ENCODE data around the gene CYP4F22.
"Not testable (repeated sequence)": the region's sequence is repeated elsewhere in the genome, so short reads cannot be mapped to it uniquely, and the experiment has no call there.

Gene CYP4F22

DNA sequence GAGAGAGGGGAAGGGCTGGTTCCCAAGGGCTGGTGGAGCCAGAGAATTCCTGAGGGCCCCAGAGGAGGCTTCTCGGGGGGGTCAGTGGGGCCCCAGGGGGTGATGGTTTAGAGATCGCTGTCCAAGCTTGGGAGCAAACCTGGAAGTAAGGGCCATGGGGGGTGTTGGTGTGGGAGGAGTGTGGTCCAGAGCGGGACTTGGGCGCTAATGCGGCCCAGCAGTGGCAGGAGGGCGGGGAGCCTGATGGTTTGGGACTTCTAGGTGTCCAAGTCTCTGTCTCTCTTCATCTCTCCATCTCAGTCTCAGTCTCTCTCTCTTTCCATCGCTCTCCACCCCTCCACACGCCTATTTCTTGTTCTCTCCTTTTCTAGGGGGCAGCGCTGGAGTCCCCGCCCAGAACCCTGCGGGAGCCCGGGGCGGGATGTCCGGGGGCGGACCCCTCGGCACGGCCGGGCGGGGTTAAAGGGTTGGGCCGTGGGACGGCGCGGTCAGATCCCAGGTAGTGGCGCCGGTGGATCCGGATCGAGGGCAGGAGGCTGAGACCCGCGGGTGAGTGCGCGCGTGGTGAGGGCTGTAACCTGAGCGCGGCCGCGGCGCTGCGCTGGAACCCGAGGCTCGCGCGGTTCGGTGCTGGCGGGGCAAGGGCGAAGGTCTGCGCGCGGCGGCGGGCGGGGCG, at the start of gene CYP4F22:
TSS of gene CYP4F22 (plus strand) at position 491 of the 676 bp plus-strand sequence. CDS start 16,812 bp downstream, outside the sequence.
- no peak for DNase-seq (ENCODE audit: low spot score)

DNA sequence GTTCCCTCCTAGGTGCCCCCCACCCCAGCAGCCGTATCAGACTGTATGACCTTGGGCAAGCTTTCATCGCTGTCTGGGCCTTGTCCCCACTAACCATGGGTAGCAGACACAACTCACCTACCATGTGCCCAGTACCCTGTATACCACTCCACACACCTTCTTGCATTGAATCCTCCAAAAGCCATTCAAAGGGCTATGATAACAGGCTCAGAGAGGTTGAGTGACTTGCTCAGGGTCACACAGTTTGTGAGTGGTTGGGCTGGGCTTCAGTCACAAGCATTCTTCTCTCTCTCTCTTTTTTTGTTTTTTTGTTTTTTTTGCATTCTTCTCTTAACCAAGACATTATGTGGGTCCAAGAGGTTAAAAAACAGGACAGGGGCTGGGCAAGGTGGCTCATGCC, 46.6 kb upstream of the CYP4F22 start:
- DNase-seq (ENCODE audit: low spot score) = no peak

DNA sequence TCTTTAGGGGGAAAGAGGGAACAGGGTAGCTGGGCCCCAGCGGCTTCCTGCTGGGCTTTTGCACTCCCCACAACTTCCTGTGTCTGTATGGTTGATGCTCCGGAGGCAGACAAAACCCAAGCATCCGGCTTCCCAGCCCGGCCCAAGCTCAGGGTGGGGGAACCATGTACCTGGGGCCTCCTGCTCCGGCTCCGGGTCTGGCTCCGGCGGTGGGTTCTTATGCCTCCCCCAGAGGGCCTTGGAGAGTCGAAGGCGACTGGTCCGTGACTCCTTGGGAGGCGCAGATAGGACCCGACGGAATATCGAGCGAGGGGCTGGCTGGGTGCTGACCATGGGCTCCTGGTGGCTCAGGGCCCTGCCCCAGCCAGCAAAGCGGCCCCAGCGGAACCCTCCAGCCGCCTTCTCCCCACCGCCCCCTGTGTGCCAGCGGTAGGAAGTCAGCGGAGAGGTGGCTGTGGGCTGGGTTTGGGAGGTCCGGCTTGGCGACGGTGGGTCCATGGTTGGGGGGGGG, 44.4 kb upstream of the CYP4F22 start:
- DNase-seq (ENCODE audit: low spot score) = no peak

DNA sequence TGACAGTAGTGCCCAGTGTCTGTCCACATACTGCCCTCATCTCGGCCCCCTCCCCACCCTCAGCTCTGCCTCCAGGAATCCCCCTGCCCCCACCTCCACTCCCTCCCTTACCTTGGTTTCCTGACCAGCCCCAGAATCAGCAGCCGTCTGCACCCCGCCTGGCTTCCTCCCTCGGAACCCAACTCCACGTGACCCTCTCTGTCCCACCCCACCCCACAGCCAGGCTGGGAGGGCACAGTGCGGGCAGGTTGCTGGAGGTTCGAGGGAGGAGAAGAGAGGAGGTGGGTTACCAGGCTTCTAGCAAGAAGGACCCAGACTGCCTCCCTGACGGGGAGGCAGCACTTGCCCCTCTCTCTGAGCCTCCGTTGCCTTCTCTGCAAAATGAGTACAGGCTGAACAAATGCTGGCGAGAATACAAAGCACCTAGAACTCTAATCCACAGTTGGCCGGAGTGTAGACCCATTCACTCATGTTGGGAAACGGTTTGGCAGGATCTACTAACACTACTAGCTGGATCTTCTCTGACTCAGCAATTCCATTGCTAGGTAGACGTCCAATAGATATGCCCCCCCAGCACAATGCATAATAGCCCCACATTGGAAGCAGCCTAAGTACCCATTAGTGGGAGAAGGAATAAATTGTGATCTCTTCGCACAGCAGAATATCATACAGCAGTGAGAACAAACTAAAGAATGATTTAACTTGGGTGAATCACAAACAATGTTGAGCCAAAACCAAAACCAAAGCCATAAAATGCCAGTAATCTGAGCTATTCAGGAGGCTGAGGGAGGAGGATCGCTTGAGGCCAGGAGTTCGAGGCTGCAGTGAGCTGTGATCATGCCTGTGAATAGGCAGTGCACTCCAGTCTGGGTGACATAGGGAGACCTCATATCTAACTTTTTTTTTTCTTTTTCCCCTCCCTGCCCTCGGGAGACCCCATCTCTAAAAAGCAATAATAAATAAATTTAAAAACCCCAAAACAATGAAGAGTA, 43.6 kb upstream of the CYP4F22 start, which contains the start of gene RASAL3:
TSS of gene RASAL3 (minus strand) at position 151 of the 992 bp plus-strand sequence. CDS start 186 bp downstream, outside the sequence.
- DNase-seq (ENCODE audit: low spot score) = no peak

DNA sequence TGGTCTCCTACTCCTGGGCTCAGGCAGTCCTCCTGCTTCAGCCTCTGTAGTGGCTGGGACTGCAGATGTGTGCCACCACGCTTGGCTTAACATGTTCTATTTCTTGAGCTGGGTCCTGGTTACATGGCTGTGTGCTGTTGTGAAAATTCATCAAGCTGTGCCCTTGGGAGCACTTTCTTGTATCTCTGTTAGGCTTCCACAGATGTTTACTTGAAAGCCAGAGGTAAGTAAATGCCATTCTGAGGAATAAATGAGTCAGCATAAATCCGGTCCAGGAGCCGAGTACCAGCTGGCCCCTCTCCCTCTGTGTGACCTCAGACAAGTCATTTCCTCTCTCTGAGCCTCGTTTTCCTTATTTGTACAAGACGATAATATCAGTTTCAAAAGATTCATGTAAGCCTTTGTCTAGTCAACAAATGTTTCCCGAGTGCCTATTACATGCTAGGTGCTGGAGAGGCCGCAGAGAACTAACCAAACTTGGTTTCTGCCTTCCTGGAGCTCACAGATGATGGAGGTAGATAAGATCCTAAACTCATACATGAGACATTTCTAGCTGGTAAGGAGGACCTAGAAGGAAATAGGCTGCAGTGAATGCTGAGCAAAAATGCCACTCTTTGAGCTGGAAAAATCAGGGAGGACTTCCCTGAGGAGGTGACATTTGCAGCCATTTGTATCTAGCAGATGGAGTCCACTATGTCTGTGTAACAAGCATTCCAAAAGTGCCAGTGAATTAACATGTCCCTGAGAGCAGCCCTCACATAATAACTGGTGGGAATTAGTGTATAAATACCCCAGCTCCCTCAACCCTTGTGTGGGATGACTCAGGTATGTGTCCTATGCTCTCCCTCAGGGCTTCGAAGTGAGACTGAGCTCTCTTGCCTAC, 41.2 kb upstream of the CYP4F22 start:
- no peak for DNase-seq (ENCODE audit: low spot score)

DNA sequence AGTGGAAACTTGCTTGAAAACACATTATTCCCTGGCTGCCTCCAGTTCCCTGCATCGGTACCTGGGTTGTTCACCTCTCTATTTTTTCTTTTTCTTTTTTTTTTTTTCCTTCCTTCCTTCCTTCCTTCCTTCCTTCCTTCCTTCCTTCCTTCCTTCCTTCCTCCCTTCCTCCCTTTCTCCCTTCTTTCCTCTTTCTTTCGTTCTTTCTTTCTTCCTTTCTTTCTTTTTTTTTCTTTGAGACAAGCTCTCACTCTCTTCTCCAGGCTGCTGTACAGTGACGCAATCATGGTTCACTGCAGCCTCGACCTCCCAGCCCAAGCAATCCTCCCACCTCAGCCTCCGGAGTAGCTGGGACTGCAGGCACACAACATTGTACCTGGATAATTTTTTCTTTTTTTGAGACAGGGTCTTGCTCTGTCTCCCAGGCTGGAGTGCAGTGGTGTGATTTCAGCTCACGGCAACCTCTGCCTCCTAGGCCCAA, 40.6 kb upstream of the CYP4F22 start:
- no peak for DNase-seq (ENCODE audit: low spot score)

DNA sequence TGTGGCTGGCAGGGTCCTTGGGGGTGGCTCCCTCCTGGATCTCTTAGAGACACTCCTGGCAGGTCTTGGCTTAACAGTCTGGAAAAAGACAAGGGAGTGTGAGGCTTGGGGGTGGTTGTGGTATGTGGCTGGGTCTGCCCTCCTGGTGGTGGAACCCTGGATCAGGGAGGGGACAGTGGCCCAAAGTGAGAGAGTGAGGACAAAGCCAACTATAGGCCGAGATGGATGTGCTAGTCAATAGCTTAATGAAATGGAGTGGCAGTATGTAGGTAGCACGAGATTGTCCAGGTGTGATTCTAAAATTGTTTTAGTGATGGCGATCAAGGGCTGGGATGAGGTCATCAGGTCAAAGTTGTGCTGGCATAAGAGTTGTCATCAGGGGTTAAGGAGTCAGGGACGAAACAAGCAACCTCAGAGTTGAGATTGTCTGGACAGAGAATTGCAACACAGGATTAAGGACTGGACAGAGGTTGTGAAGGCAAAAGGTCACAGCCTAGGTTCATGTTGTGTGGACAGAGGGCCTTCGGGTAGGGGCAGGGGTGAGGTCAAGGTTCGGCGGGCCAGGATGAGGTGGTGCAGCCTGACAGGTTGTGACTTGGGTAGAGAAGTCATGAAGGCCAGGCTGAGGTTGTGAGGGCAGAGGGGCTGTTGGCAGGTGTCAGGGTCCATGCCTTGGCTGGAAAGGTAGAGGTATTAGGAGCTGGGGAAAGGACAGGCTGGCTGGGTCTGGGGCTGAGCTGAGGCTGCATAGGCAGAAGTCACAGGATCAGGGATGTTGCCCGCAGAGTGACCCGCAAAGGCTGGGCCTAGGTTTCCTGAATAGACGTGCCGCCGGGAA, 39.4 kb upstream of the CYP4F22 start:
- no peak for DNase-seq (ENCODE audit: low spot score)

DNA sequence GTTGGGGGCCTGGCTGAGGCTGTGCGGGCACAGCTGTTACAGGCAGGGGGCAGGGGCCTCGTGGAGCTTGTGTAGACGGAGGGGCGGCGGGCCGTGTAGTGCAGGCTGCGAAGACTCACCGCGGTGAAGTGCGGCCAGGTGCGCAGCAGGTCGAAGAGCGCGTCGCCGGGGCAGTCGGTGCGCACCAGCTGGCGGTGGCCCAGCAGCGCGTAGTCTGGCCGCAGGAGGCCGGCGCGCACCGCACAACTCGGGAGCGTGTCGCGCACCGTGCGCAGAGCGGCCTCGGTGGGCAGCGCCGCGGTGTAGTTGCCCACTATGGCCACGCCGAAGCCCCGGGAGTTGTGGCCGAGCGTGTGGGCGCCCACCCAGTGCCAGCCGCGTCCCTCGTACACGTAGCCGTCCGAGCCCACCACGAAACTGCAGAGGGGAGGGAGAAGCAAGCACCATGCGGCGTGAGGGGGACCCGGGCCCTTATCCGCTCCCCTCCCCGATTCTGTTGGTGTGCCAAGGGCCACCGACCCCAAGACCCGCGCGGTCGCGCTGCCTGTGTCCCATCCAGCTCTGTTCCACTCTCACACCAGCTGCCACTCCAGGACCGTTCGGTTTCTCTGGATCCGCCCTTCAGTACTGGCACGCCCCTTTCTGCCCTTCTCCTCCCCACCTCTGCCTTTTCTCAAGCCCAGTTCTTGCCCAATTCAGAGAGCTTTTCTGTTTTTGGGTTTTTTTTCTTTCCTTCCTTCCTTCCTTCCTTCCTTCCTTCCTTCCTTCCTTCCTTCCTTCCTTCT, 38.6 kb upstream of the CYP4F22 start:
- DNase-seq (ENCODE audit: low spot score) = no peak

DNA sequence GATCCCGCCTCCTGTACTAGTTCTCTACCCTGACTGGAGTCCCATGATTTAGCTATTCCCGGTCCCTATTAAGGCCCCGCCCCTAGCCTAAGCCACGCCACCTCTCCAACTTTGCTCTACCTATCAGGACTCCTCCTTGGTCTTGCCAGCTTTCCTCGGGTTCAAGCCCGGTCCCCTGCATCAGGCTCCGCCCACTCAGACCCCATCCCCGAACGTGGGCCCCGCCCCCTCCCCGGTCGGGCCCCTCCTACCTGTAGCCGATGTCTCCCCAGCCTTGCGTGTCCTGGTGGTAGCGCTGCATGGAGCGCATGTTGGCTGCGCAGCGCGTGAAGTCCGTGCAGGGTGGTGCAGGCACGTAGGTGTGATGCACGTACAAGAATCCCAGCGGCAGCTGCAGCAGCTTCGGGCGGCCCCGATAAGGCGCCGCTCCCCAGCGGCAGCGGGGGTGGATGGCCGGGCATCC, 36.7 kb upstream of the CYP4F22 start:
- DNase-seq (ENCODE audit: low spot score) = no peak

DNA sequence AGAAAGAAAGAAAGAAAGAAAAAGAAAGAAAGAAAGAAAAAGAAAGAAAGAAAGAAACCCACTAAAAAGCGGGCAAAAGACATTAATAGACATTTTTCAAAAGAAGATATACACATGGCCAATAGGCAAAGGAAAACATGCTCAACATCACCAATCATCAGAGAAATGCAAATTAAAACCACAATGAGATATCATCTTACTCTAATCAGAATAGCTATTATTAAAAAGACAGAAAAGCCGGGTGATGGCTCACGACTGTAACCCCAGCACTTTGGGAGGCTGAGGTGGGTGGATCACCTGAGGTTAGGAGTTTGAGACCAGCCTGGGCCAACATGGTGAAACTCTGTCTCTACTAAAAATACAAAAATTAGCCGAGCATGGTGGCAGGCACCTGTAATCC, 34.5 kb upstream of the CYP4F22 start:
- not testable (repeated sequence) for DNase-seq (ENCODE audit: low spot score)

DNA sequence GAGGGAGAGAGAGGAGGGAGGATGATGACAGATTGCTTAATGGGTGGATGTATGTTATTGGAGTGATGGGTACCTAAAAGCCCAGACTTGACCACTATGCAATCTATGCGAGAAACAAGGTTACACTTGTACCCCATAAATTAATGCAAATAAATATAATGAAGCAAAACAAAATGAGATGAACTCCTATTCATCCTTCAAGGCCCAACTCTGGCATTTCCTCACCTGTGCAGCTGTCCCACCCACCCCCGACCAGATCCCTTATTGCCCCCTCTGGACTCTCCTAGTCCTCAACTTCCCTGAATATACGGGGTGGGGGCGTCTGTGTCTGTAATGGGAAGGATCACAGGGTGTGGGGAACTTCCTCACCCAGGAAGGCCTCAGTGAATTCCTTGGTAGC, 33.2 kb upstream of the CYP4F22 start:
- no peak for DNase-seq (ENCODE audit: low spot score)

DNA sequence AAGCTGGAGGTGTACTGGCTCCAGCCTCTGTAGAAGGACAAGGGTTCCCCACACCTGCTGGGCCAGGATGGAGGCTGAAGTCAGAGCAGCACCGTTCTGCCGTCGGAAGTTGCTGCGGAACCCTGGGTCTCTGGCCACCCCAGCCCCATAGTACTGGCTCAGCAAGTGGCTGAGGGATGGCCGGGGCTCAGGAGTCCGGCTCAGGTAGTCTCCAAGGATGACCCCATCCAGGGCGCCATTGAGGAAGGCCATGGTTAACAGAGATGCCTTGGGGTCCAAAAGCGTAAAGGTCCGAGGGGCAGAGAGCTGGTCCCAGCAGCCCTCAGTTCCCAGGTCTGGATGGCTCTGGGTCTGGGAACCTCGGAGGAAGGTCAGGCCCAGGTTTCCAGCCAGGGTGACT, 32.7 kb upstream of the CYP4F22 start:
- no peak for DNase-seq (ENCODE audit: low spot score)

DNA sequence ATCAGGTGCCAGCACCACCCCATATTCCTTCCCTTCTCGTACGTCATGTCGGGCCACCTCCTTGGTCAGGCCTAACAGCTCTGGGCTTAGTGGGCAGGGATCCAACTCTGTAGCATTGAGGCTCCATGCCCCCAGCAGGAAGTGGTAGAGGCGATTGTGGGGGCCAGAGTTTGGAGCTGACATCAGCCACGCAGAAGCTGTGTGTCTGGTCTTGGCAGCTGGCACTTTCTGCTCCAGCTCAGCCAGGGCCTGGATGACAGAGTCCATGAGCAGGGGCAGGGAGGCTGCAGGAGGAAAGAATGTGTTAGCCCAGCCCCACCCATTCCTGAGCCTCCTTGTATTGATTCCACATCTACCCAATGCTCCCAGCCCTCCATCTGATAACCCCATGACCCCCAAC, 32.0 kb upstream of the CYP4F22 start:
- DNase-seq (ENCODE audit: low spot score) = no peak

DNA sequence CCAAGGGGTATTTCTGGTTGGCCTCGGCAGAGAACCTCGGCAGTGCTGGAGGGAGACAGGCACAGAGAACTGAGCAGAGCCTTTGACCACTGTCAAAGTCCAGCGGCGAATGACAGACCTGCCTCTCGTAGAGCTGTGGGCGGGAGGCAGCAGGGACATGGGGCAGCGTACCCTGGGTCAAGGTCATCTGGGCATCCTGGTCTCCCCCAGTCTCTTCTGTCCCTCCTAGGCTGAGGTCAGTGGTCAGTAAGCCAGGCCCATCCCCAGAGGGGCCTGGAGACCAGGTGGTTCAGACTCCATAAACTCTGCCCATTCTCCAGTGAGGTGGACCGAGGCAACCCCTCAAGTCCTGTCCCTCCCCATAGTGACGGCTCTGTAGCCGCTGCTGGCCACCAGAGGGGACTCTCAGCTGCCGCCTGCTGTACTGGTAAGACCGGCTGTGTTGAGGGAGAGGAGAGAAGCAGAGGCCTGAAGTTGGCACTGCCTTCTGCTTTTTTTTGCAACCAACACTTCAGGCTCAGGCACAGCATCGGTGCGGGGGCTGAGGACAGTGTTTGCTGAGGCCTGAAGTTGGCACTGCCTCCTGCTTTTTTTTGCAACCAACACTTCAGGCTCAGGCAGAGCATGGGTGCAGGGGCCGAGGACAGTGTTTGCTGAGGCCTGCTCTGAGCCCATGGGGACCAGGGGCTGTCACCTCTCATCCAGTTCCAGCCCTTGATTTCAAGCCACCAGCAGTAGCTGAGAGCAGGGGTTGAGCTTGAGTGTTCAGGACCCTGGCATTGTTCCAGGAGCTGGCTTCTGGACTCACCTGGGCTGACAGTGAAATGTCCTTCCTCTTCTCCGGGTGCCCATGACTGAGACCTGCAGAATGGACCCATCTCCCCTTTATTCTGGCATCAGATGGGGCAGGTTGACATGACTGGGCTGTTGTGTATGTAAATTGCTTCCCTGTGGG, 28.7 kb upstream of the CYP4F22 start, which contains the start of gene PGLYRP2:
TSS of gene PGLYRP2 (minus strand) at position 111 of the 955 bp plus-strand sequence. CDS start 130 bp downstream, outside the sequence.
- no peak for DNase-seq (ENCODE audit: low spot score)

DNA sequence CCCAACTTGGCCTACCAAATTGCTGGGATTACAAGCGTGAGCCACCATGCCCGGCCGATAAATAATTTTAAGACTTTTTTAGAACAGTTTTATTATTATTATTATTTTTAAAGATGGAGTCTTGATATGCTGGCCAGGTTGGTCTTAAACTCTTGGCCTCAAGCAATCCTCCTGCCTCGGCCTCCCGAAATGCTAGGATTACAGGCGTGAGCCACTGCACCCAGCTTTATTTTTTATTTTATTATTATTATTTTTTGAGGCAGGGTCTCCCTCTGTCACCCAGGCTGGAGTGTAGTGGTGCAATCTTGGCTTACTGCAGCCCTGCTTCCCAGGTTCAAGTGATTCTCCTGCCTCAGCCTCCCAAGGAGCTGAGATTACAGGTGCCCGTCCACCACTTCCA, 27.3 kb upstream of the CYP4F22 start:
- not testable (repeated sequence) for DNase-seq (ENCODE audit: low spot score)

DNA sequence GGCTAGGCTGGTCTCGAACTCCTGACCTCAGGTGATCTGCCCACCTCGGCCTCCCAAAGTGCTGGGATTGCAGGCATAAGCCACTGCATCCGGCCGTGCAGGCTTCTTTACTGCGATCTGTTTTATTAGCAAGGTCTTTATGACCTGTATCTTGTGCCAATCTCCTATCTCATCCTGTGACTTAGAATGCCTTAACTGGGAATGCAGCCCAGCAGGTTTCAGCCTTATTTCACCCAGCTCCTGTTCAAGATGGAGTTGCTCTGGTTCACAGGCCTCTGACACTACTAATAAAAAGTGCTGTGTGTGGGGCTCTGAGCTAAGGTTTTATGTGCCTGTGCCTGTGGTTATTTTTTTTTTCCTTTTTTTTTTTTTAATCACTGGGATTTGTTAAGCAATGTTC, 22.6 kb upstream of the CYP4F22 start:
- not testable (repeated sequence) for DNase-seq (ENCODE audit: low spot score)

DNA sequence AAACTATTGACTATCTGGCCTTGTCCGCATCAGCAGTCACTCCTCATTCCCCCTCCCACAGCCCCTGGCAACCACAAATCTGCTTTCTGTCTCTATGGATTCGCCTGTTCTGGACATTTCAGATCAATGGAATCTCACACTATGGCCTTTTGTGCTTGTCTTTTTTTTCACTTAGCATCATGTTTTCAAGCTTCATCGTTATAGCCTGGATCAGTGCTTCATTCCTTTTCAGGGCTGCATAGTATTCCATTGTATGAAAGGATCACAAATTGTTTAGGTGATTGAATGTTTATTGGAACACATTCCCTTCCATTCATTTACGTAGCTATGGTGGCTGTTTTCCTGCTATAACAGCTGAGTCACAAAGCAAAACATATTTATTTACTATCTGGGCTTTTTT, 21.3 kb upstream of the CYP4F22 start:
- DNase-seq (ENCODE audit: low spot score) = no peak

DNA sequence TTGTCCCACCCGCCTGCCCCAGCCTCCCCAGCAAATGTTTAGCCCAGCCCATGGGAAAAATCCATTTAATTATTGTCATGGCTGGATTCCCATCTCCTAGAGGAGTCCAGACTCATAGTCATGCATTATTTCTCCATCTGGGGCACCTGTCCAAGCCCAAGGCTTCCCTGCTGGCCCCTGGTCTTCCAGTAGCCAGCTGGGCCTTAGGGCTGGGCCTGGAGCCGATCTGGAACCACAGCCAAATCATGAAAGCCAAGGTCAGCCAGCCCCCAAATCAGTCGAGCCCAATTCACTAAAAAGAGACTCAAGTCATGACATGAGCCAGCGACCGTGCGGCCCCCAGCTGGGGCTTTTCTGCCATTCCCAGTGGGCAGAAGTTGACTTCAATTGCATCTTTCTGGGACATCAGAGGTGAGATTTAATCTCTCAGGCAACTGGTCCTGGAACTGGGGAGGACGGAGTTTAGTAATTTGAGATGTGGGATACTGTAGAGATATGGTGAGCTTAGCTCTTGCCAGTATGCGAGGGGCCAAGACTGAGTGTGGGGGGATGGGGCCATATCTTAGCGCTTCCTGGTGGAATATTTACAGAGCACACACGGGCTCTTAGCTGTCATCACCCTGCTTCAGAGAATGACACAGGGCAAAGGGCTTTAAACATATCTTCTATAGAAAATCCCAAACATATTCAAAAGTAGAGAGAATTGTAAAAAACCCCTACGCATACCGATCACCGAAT, 19.7 kb upstream of the CYP4F22 start:
- DNase-seq (ENCODE audit: low spot score) = no peak
